ENCODE measurements around the gene TACR1. TPM values are rescaled to one million over a fixed set of nuclear protein-coding genes. Genes with fewer than 3 reads are reported as not detected.

The TACR1 gene
- total and polyA plus RNA-seq, 2 of the 8 experiments (the other 6 are each of a cell fraction or from before 2014, with no cell fraction given), result 0.09 to 0.37 TPM

- no peak for TF ChIP-seq SP2 (IDR thresholded peaks at IDR 0.05; ENCODE audit: low read length)
- no peak for TF ChIP-seq RAD21 (IDR thresholded peaks at IDR 0.05 in 1 of 2, conservative IDR thresholded peaks at IDR 0.05 in 1 of 2; ENCODE audit: low read depth in 2 of 2, low read length in 2 of 2)
- TF ChIP-seq SP1 (IDR thresholded peaks at IDR 0.05; ENCODE audit: low read depth, low read length), result no peak
Observed at GRCh38 chr2:75042823-75043222, 156.5 kb downstream of the TACR1 start (continued).

All from H1 (cell line).